Lower leg skin (tissue), 4 donors: ENCODE data around the gene SERINC3. TPM values are rescaled to one million over a fixed set of nuclear protein-coding genes. Genes with fewer than 3 reads are reported as not detected.

Source experiments
- DNase-seq, 2 donors: peaks; one replicate each; pipeline ENCODE4 v3.0.0-alpha.2; 2019; ENCODE audit warnings: low spot score in 2 of 2
- H3K4me3 ChIP-seq: fragments of 200-600 bp; sonication (generic); 2 replicates; pipeline ENCODE4 v1.5.1; 2017; ENCODE audit warnings: mild to moderate bottlenecking, low read depth; ENCODE audit not compliant: poor library complexity, severe bottlenecking
- CTCF ChIP-seq, 3 donors: fragments of 450-650 bp; IDR thresholded peaks; one replicate each; pipeline ENCODE4 v1.5.1; 2016; ENCODE audit warnings: antibody characterized with exemption in 3 of 3, mild to moderate bottlenecking in 3 of 3, moderate library complexity in 2 of 3
- POLR2A ChIP-seq, 2 donors: fragments of 450-650 bp; IDR thresholded peaks; one replicate each; pipeline ENCODE4 v1.6.1; 2016 to 2017; ENCODE audit warnings: antibody characterized with exemption in 2 of 2, mild to moderate bottlenecking in 1 of 2, moderate library complexity in 1 of 2
- WGBS, 2 donors: methylation state at CpG; one replicate each; pipeline ENCODE4 v1.1.5; 2018; 5-methylcytosine and 5-hydroxymethylcytosine counted together
- intact Hi-C: fragments of 100-400 bp; cut with DNase I; formaldehyde crosslinking; loops from one replicate; pipeline ENCODE4 v1.15.0; 2023; ENCODE audit warnings: low total_unique reads
- total RNA-seq, 4 donors: library from RNA; depleted of rRNA; stranded (reverse); fragments of >200 nt; gene quantifications; one replicate each; pipeline ENCODE4 v1.1.0, GENCODE V29; 2016

The SERINC3 gene
- total RNA-seq, 4 donors from 2014 or later = 102 to 142 (median 124) TPM

GRCh38 chr20:44520881-44521280 lies 989 bp downstream of the SERINC3 start:
- TF ChIP-seq CTCF (IDR thresholded peaks at IDR 0.05) = no peak
- no peak for TF ChIP-seq POLR2A (IDR thresholded peaks at IDR 0.05)
- H3K4me3 ChIP-seq = peak overlapping the region; percentile 98
- 41 to 53% methylated on average over 3 of the region's 3 CpGs for WGBS, 2 donors
- intact Hi-C loops = no loop called here
- DNase-seq = no peak

GRCh38 chr20:44518248-44518647 lies 3.6 kb downstream of the SERINC3 start:
- no peak for TF ChIP-seq CTCF (IDR thresholded peaks at IDR 0.05)
- no peak for TF ChIP-seq POLR2A (IDR thresholded peaks at IDR 0.05)
- DNase-seq = no peak
- WGBS, 2 donors = 51 to 61% methylated on average over 3 of the region's 3 CpGs
- intact Hi-C loops = no loop called here
- H3K4me3 ChIP-seq = no peak overlapping the region

- intact Hi-C loops = no loop called here
- DNase-seq = no peak
- TF ChIP-seq CTCF (IDR thresholded peaks at IDR 0.05) (no peak), POLR2A (IDR thresholded peaks at IDR 0.05) (no peak)
- H3K4me3 ChIP-seq = no peak overlapping the region
- WGBS, 2 donors = 75 to 80% methylated on average over 3 of the region's 3 CpGs
These were observed 4.4 kb downstream of the SERINC3 start for GRCh38 chr20:44517454-44517853.

GRCh38 chr20:44516491-44516890 lies 5.4 kb downstream of the SERINC3 start:
- DNase-seq = peak in 1 of 2 donors; percentile 59
- 56% methylated on average over 7 of the region's 7 CpGs for WGBS, 2 donors
- H3K4me3 ChIP-seq = no peak overlapping the region
- TF ChIP-seq CTCF (IDR thresholded peaks at IDR 0.05) (no peak), POLR2A (IDR thresholded peaks at IDR 0.05) (no peak)
- intact Hi-C loops = no loop called here

GRCh38 chr20:44513871-44514270 lies 8.0 kb downstream of the SERINC3 start:
- WGBS, 2 donors = 73 to 77% methylated on average over 10 of the region's 10 CpGs
- DNase-seq = no peak
- TF ChIP-seq CTCF (IDR thresholded peaks at IDR 0.05) (no peak), POLR2A (IDR thresholded peaks at IDR 0.05) (no peak)
- intact Hi-C loops = no loop called here
- no peak overlapping the region for H3K4me3 ChIP-seq

- 94 to 95% methylated on average over 4 of the region's 4 CpGs for WGBS, 2 donors
- H3K4me3 ChIP-seq = no peak overlapping the region
- no peak for TF ChIP-seq POLR2A (IDR thresholded peaks at IDR 0.05)
- TF ChIP-seq CTCF (IDR thresholded peaks at IDR 0.05) = no peak
- DNase-seq = no peak
- intact Hi-C loops = no loop called here
These were observed 12.1 kb downstream of the SERINC3 start for GRCh38 chr20:44509762-44510161.
